Measurements from ENCODE around the gene ANK3.

GRCh38 chr10:60368875-60369546 is 20.7 kb downstream of the ANK3 start:
- no peak for TF ChIP-seq CTCF (IDR thresholded peaks at IDR 0.05)
- no peak for TF ChIP-seq POLR2A (IDR thresholded peaks at IDR 0.05)
